ENCODE results near the gene PRSS23. TPM values are rescaled to one million over a fixed set of nuclear protein-coding genes. Genes with fewer than 3 reads are reported as not detected.
A peak's percentile ranks its signal among the peaks of the same experiment; 100 is the strongest.

Gene PRSS23
- polyA plus RNA-seq, 4 donors: 0.89 to 25.6 (median 9.2) TPM

DNA sequence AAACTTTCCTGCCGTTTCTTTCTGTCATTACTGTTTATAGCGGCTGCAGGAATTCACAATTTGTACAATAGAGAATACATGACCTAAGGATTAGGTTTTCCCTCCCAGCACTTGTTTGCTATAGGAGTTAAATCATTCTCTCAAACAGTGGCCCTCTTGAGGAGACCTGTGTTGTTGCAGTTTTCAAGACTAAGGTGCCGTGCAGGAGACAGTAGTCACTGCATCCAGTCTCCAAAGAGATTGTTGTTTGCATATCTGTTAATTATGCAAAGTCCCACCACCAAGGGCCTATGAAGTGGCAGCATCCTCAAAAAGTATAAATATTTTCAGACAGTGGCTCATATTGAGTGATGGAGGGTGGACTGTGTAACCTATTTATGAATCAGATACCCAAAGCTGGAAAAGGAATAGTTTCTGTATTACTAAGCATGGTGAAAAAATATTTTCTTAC lies 2.3 kb downstream of the PRSS23 start:
- Histone ChIP-seq H3K27ac (ENCODE audit: low read depth in 1 of 3, low read length in 2 of 3) (no peak overlapping the region), H3K4me1 (ENCODE audit: control insufficient read depth in 3 of 3, insufficient read depth in 2 of 3, low read depth in 1 of 3, low read length in 2 of 3) (peaks cover 2 to 17% (median 4%) of the 10 kb centered on the region in 3 donors), H3K27me3 (ENCODE audit: control insufficient read depth in 3 of 3, insufficient read depth in 3 of 3, low read length in 3 of 3) (no peaks in the 10 kb centered on the region), H3K36me3 (ENCODE audit: control insufficient read depth in 3 of 3, insufficient read depth in 2 of 3, low read depth in 1 of 3, low read length in 3 of 3) (no peaks in the 10 kb centered on the region), H3K4me3 (ENCODE audit: low read depth in 1 of 3, low read length in 3 of 3) (no peak overlapping the region), H3K9me3 (ENCODE audit: control insufficient read depth in 2 of 2, insufficient read depth in 1 of 2, low read depth in 1 of 2, low read length in 1 of 2) (no peaks in the 10 kb centered on the region)
- peak; percentile 62 to 63 for DNase-seq
- WGBS, 3 donors: 8 to 22% (median 11%) methylated on average over 3 of the region's 3 CpGs
- no peak for FAIRE-seq

DNA sequence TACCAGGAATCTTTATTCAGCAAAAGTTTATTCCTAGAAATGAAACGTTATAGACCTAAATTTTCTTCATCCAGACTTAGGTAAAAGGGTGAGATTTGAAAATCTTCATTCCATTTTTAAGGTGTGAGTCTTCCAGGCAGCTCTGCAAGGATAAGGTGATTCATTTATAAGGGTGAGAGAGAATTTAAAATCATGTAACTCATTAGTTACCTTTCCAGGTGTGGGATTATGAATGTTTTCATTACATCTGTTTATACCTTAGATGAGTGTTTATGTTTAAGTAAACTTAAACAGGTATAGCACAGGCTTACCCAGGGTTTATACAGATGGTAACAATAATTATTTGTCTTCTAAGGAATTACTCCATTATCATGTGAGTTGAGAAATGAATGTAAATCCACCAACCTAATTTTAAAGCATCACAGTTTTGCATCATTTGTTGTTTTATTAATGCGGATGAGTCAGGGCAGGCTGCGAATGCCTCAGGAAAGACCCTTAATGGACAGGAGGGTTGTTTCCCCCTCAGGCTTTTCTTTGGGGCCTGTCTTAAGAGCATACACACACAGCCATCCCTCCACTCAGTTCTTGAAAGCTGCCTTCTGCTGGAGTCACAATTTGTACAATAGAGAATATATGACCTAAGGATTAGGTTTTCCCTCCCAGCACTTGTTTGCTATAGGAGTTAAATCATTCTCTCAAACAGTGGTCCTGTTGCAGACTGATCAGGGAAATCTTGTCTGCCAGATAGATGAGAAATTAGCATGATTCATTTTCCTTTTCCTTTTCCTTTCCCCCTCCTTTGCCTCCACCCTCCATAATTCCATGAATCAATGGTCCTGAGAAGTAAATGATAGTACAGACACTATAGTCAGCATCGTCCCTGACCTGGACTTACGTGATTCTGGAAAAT lies 3.0 kb downstream of the PRSS23 start:
- WGBS, 3 donors: 70 to 85% (median 71%) methylated on average over 5 of the region's 5 CpGs
- Histone ChIP-seq H3K27ac (ENCODE audit: low read depth in 1 of 3, low read length in 2 of 3) (no peak overlapping the region), H3K36me3 (ENCODE audit: control insufficient read depth in 3 of 3, insufficient read depth in 2 of 3, low read depth in 1 of 3, low read length in 3 of 3) (peaks cover 0 to 2% (median 2%) of the 10 kb centered on the region in 3 donors), H3K27me3 (ENCODE audit: control insufficient read depth in 3 of 3, insufficient read depth in 3 of 3, low read length in 3 of 3) (no peaks in the 10 kb centered on the region), H3K9me3 (ENCODE audit: control insufficient read depth in 2 of 2, insufficient read depth in 1 of 2, low read depth in 1 of 2, low read length in 1 of 2) (no peaks in the 10 kb centered on the region), H3K4me3 (ENCODE audit: low read depth in 1 of 3, low read length in 3 of 3) (no peak overlapping the region), H3K4me1 (ENCODE audit: control insufficient read depth in 3 of 3, insufficient read depth in 2 of 3, low read depth in 1 of 3, low read length in 2 of 3) (peaks cover 2 to 17% (median 4%) of the 10 kb centered on the region in 3 donors)
- FAIRE-seq: no peak
- no peak for DNase-seq

GRCh38 chr11:86804951-86805350 lies 4.6 kb downstream of the PRSS23 start:
- Histone ChIP-seq H3K36me3 (ENCODE audit: control insufficient read depth in 3 of 3, insufficient read depth in 2 of 3, low read depth in 1 of 3, low read length in 3 of 3) (peaks cover 0 to 3% (median 2%) of the 10 kb centered on the region in 3 donors), H3K4me1 (ENCODE audit: control insufficient read depth in 3 of 3, insufficient read depth in 2 of 3, low read depth in 1 of 3, low read length in 2 of 3) (peaks cover 2 to 7% (median 2%) of the 10 kb centered on the region in 3 donors), H3K27me3 (ENCODE audit: control insufficient read depth in 3 of 3, insufficient read depth in 3 of 3, low read length in 3 of 3) (no peaks in the 10 kb centered on the region), H3K4me3 (ENCODE audit: low read depth in 1 of 3, low read length in 3 of 3) (no peak overlapping the region), H3K9me3 (ENCODE audit: control insufficient read depth in 2 of 2, insufficient read depth in 1 of 2, low read depth in 1 of 2, low read length in 1 of 2) (no peaks in the 10 kb centered on the region), H3K27ac (ENCODE audit: low read depth in 1 of 3, low read length in 2 of 3) (peak overlapping the region in 1 of 3 donors; percentile 45)
- FAIRE-seq: no peak
- DNase-seq: no peak
- WGBS, 3 donors: 94 to 98% (median 95%) methylated on average over 4 of the region's 4 CpGs

DNA sequence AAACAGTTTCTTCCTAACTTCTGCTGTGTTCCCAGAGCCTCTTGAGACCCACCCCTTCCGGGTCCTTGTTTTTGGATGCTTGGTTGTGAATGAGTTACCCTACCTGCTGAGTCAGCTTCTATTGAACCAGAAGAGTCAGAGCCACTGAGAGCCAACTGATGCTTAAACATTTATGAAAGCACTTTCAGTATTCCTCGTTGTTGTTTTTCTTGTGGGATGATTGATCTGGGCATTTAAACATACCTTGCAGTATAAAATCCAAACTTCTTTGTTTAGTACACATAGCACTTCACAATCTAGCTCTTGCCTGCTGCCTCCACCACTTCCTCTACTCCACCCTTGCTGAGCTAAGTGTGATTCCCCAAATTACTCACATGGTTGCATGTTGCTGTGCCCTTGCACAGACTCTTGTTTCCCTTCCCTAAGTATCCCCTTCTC lies 5.5 kb downstream of the PRSS23 start:
- DNase-seq (no peak), FAIRE-seq (no peak)
- 42 to 71% (median 68%) methylated on average over 2 of the region's 2 CpGs for WGBS, 3 donors
- no peak overlapping the region for H3K4me3 ChIP-seq (ENCODE audit: low read depth in 1 of 3, low read length in 3 of 3)
- no peak overlapping the region for H3K27ac ChIP-seq (ENCODE audit: low read depth in 1 of 3, low read length in 2 of 3)
- H3K9me3 ChIP-seq (ENCODE audit: control insufficient read depth in 2 of 2, insufficient read depth in 1 of 2, low read depth in 1 of 2, low read length in 1 of 2): no peaks in the 10 kb centered on the region
- peaks cover 2 to 6% (median 2%) of the 10 kb centered on the region in 3 donors for H3K4me1 ChIP-seq (ENCODE audit: control insufficient read depth in 3 of 3, insufficient read depth in 2 of 3, low read depth in 1 of 3, low read length in 2 of 3)
- peaks cover 0 to 3% (median 2%) of the 10 kb centered on the region in 3 donors for H3K36me3 ChIP-seq (ENCODE audit: control insufficient read depth in 3 of 3, insufficient read depth in 2 of 3, low read depth in 1 of 3, low read length in 3 of 3)
- no peaks in the 10 kb centered on the region for H3K27me3 ChIP-seq (ENCODE audit: control insufficient read depth in 3 of 3, insufficient read depth in 3 of 3, low read length in 3 of 3)

- no peak overlapping the region for H3K27ac ChIP-seq (ENCODE audit: low read depth in 1 of 3, low read length in 2 of 3)
- H3K4me3 ChIP-seq (ENCODE audit: low read depth in 1 of 3, low read length in 3 of 3): no peak overlapping the region
- peaks cover 0 to 3% (median 2%) of the 10 kb centered on the region in 3 donors for H3K36me3 ChIP-seq (ENCODE audit: control insufficient read depth in 3 of 3, insufficient read depth in 2 of 3, low read depth in 1 of 3, low read length in 3 of 3)
- FAIRE-seq: no peak
- no peak for DNase-seq
- no peaks in the 10 kb centered on the region for H3K9me3 ChIP-seq (ENCODE audit: control insufficient read depth in 2 of 2, insufficient read depth in 1 of 2, low read depth in 1 of 2, low read length in 1 of 2)
- peaks cover 2 to 8% (median 3%) of the 10 kb centered on the region in 3 donors for H3K4me1 ChIP-seq (ENCODE audit: control insufficient read depth in 3 of 3, insufficient read depth in 2 of 3, low read depth in 1 of 3, low read length in 2 of 3)
- H3K27me3 ChIP-seq (ENCODE audit: control insufficient read depth in 3 of 3, insufficient read depth in 3 of 3, low read length in 3 of 3): no peaks in the 10 kb centered on the region
- 86 to 95% (median 89%) methylated on average over 3 of the region's 3 CpGs for WGBS, 3 donors
These were observed 6.6 kb downstream of the PRSS23 start for GRCh38 chr11:86806903-86807302.

DNA sequence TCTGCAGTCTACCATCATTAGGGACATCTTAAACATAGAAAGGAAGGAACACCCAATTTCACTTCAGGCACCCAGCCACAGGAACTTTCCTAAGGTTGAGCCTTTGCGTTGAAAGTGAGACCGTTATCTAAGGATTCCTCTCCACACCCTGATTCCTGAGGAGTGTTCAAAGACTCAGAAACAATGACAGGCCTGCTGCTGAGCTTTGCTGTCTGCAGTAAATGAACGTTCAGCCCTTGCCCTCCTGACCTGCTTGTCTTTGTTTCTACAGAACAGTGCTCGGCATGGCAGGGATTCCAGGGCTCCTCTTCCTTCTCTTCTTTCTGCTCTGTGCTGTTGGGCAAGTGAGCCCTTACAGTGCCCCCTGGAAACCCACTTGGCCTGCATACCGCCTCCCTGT lies 7.0 kb downstream of the PRSS23 start:
- no peak for DNase-seq
- 40 to 67% (median 56%) methylated on average over 5 of the region's 5 CpGs for WGBS, 3 donors
- Histone ChIP-seq H3K27me3 (ENCODE audit: control insufficient read depth in 3 of 3, insufficient read depth in 3 of 3, low read length in 3 of 3) (no peaks in the 10 kb centered on the region), H3K27ac (ENCODE audit: low read depth in 1 of 3, low read length in 2 of 3) (no peak overlapping the region), H3K9me3 (ENCODE audit: control insufficient read depth in 2 of 2, insufficient read depth in 1 of 2, low read depth in 1 of 2, low read length in 1 of 2) (no peaks in the 10 kb centered on the region), H3K4me1 (ENCODE audit: control insufficient read depth in 3 of 3, insufficient read depth in 2 of 3, low read depth in 1 of 3, low read length in 2 of 3) (peaks cover 2 to 6% (median 3%) of the 10 kb centered on the region in 3 donors), H3K36me3 (ENCODE audit: control insufficient read depth in 3 of 3, insufficient read depth in 2 of 3, low read depth in 1 of 3, low read length in 3 of 3) (peaks cover 0 to 3% (median 2%) of the 10 kb centered on the region in 3 donors), H3K4me3 (ENCODE audit: low read depth in 1 of 3, low read length in 3 of 3) (no peak overlapping the region)
- FAIRE-seq: no peak

DNA sequence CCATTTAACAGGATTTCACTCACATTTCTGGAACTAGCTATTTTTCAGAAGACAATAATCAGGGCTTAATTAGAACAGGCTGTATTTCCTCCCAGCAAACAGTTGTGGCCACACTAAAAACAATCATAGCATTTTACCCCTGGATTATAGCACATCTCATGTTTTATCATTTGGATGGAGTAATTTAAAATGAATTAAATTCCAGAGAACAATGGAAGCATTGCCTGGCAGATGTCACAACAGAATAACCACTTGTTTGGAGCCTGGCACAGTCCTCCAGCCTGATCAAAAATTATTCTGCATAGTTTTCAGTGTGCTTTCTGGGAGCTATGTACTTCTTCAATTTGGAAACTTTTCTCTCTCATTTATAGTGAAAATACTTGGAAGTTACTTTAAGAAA lies 9.2 kb downstream of the PRSS23 start:
- H3K27ac ChIP-seq (ENCODE audit: low read depth in 1 of 3, low read length in 2 of 3): no peak overlapping the region
- H3K36me3 ChIP-seq (ENCODE audit: control insufficient read depth in 3 of 3, insufficient read depth in 2 of 3, low read depth in 1 of 3, low read length in 3 of 3): peaks cover 0 to 3% (median 2%) of the 10 kb centered on the region in 3 donors
- FAIRE-seq (no peak), DNase-seq (no peak)
- H3K9me3 ChIP-seq (ENCODE audit: control insufficient read depth in 2 of 2, insufficient read depth in 1 of 2, low read depth in 1 of 2, low read length in 1 of 2): no peaks in the 10 kb centered on the region
- no peaks in the 10 kb centered on the region for H3K27me3 ChIP-seq (ENCODE audit: control insufficient read depth in 3 of 3, insufficient read depth in 3 of 3, low read length in 3 of 3)
- no peak overlapping the region for H3K4me3 ChIP-seq (ENCODE audit: low read depth in 1 of 3, low read length in 3 of 3)
- H3K4me1 ChIP-seq (ENCODE audit: control insufficient read depth in 3 of 3, insufficient read depth in 2 of 3, low read depth in 1 of 3, low read length in 2 of 3): peaks cover 2 to 5% (median 3%) of the 10 kb centered on the region in 3 donors

DNA sequence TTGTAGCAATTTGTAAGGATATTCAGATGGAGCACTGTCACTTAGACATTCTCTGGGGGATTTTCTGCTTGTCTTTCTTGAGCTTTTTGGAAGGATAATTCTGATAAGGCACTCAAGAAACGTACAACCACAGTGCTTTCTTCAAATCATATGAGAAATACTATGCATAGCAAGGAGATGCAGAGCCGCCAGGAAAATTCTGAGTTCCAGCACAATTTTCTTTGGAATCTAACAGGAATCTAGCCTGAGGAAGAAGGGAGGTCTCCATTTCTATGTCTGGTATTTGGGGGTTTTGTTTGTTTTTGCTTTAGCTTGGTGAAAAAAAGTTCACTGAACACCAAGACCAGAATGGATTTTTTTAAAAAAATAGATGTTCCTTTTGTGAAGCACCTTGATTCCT lies 9.9 kb downstream of the PRSS23 start:
- H3K27ac ChIP-seq (ENCODE audit: low read depth in 1 of 3, low read length in 2 of 3): no peak overlapping the region
- DNase-seq: no peak
- no peak for FAIRE-seq

More for the DNA sequence above, 9.9 kb downstream of the PRSS23 start:
- Histone ChIP-seq H3K36me3 (ENCODE audit: control insufficient read depth in 3 of 3, insufficient read depth in 2 of 3, low read depth in 1 of 3, low read length in 3 of 3) (peaks cover 0 to 3% (median 2%) of the 10 kb centered on the region in 3 donors), H3K4me1 (ENCODE audit: control insufficient read depth in 3 of 3, insufficient read depth in 2 of 3, low read depth in 1 of 3, low read length in 2 of 3) (peaks cover 2 to 5% (median 3%) of the 10 kb centered on the region in 3 donors), H3K9me3 (ENCODE audit: control insufficient read depth in 2 of 2, insufficient read depth in 1 of 2, low read depth in 1 of 2, low read length in 1 of 2) (no peaks in the 10 kb centered on the region), H3K4me3 (ENCODE audit: low read depth in 1 of 3, low read length in 3 of 3) (no peak overlapping the region), H3K27me3 (ENCODE audit: control insufficient read depth in 3 of 3, insufficient read depth in 3 of 3, low read length in 3 of 3) (no peaks in the 10 kb centered on the region)
- 72 to 89% (median 78%) methylated on average over 2 of the region's 2 CpGs for WGBS, 3 donors

All from small intestine (tissue), 7 donors.